ENCODE results near the gene NTNG2. TPM values are rescaled to one million over a fixed set of nuclear protein-coding genes. Genes with fewer than 3 reads are reported as not detected.
A peak's percentile ranks its signal among the peaks of the same experiment; 100 is the strongest.

Gene NTNG2
- total RNA-seq, 2 experiments from 2014 or later, result 2.2 to 2.4 TPM

- Mint-ChIP-seq H3K9me3 (no peaks in the 10 kb centered on the region), H3K4me3 (peak overlapping the region; percentile 39), H3K4me1 (ENCODE audit: low read depth) (peaks cover 14% of the 10 kb centered on the region), H3K27ac (no peak overlapping the region), H3K27me3 (peaks cover 66% of the 10 kb centered on the region), H3K36me3 (ENCODE audit: low read depth) (no peaks in the 10 kb centered on the region)
- no peak for DNase-seq
- CTCF ChIA-PET, result interaction anchor here (0.9 to 1.3 kb wide), 2 partner anchors 28 to 118 kb away, joined by 3 to 4 read pairs; no protein-coding TSS in a partner anchor
- intact Hi-C loops (cut with micrococcal nuclease), result no loop called here
- no peak for ATAC-seq
- POLR2A ChIA-PET, result interaction anchor here (1.3 kb wide), 1 partner anchor 10 kb away, joined by 3 read pairs; no protein-coding TSS in a partner anchor
- TF ChIP-seq CTCF (IDR thresholded peaks at IDR 0.05), result no peak
These were observed 20.4 kb upstream of the NTNG2 start for GRCh38 chr9:132141344-132141947.

- DNase-seq, result no peak
- peaks cover 66% of the 10 kb centered on the region for H3K27me3 Mint-ChIP-seq
- TF ChIP-seq CTCF (IDR thresholded peaks at IDR 0.05), result no peak
- no peaks in the 10 kb centered on the region for H3K9me3 Mint-ChIP-seq
- CTCF ChIA-PET, result no interaction called here
- H3K4me3 Mint-ChIP-seq, result no peak overlapping the region
- POLR2A ChIA-PET, result no interaction called here
- H3K4me1 Mint-ChIP-seq (ENCODE audit: low read depth), result peaks cover 14% of the 10 kb centered on the region
- no peak overlapping the region for H3K27ac Mint-ChIP-seq
- no peaks in the 10 kb centered on the region for H3K36me3 Mint-ChIP-seq (ENCODE audit: low read depth)
- intact Hi-C loops (cut with micrococcal nuclease), result no loop called here
- no peak for ATAC-seq
These were observed 19.8 kb upstream of the NTNG2 start for GRCh38 chr9:132141948-132142594.

GRCh38 chr9:132142924-132143323, 18.9 kb upstream of the NTNG2 start:
- no peak overlapping the region for H3K4me3 Mint-ChIP-seq
- H3K27me3 Mint-ChIP-seq, result peaks cover 63% of the 10 kb centered on the region
- POLR2A ChIA-PET, result no interaction called here
- no peak for DNase-seq
- intact Hi-C loops (cut with micrococcal nuclease), result no loop called here
- CTCF ChIA-PET, result interaction anchor here (4.7 kb wide), 1 partner anchor 27 kb away, joined by 23 read pairs; no protein-coding TSS in a partner anchor
- no peak for ATAC-seq
- peaks cover 14% of the 10 kb centered on the region for H3K4me1 Mint-ChIP-seq (ENCODE audit: low read depth)
- H3K27ac Mint-ChIP-seq, result no peak overlapping the region
- no peaks in the 10 kb centered on the region for H3K9me3 Mint-ChIP-seq
- TF ChIP-seq CTCF (IDR thresholded peaks at IDR 0.05), result no peak
- no peaks in the 10 kb centered on the region for H3K36me3 Mint-ChIP-seq (ENCODE audit: low read depth)

GRCh38 chr9:132143359-132143758, 18.5 kb upstream of the NTNG2 start:
- no peak overlapping the region for H3K27ac Mint-ChIP-seq
- peaks cover 64% of the 10 kb centered on the region for H3K27me3 Mint-ChIP-seq
- intact Hi-C loops (cut with micrococcal nuclease), result no loop called here
- no peaks in the 10 kb centered on the region for H3K9me3 Mint-ChIP-seq
- H3K36me3 Mint-ChIP-seq (ENCODE audit: low read depth), result no peaks in the 10 kb centered on the region
- H3K4me3 Mint-ChIP-seq, result no peak overlapping the region
- TF ChIP-seq CTCF (IDR thresholded peaks at IDR 0.05), result no peak
- no peak for DNase-seq
- ATAC-seq, result no peak
- ChIA-PET POLR2A (no interaction called here), CTCF (interaction anchor here (4.7 kb wide), 1 partner anchor 26 kb away, joined by 23 read pairs; no protein-coding TSS in a partner anchor)
- peaks cover 14% of the 10 kb centered on the region for H3K4me1 Mint-ChIP-seq (ENCODE audit: low read depth)

GRCh38 chr9:132144708-132145365, 17.0 kb upstream of the NTNG2 start:
- Mint-ChIP-seq H3K4me3 (no peak overlapping the region), H3K27ac (no peak overlapping the region), H3K9me3 (no peaks in the 10 kb centered on the region), H3K27me3 (peaks cover 65% of the 10 kb centered on the region), H3K4me1 (ENCODE audit: low read depth) (peaks cover 14% of the 10 kb centered on the region), H3K36me3 (ENCODE audit: low read depth) (no peaks in the 10 kb centered on the region)
- ATAC-seq (peak; percentile 90), DNase-seq (peak; percentile 56)
- POLR2A ChIA-PET, result no interaction called here
- intact Hi-C loops (cut with micrococcal nuclease), result no loop called here
- CTCF ChIA-PET, result interaction anchor here (4.7 kb wide), 1 partner anchor 25 kb away, joined by 23 read pairs; no protein-coding TSS in a partner anchor
- TF ChIP-seq CTCF (IDR thresholded peaks at IDR 0.05), result no peak
